ENCODE measurements around the gene TXNRD3. TPM values are rescaled to one million over a fixed set of nuclear protein-coding genes. Genes with fewer than 3 reads are reported as not detected.

The TXNRD3 gene
- total RNA-seq = 7.4 and 8.5 TPM in 2 replicates

DNA sequence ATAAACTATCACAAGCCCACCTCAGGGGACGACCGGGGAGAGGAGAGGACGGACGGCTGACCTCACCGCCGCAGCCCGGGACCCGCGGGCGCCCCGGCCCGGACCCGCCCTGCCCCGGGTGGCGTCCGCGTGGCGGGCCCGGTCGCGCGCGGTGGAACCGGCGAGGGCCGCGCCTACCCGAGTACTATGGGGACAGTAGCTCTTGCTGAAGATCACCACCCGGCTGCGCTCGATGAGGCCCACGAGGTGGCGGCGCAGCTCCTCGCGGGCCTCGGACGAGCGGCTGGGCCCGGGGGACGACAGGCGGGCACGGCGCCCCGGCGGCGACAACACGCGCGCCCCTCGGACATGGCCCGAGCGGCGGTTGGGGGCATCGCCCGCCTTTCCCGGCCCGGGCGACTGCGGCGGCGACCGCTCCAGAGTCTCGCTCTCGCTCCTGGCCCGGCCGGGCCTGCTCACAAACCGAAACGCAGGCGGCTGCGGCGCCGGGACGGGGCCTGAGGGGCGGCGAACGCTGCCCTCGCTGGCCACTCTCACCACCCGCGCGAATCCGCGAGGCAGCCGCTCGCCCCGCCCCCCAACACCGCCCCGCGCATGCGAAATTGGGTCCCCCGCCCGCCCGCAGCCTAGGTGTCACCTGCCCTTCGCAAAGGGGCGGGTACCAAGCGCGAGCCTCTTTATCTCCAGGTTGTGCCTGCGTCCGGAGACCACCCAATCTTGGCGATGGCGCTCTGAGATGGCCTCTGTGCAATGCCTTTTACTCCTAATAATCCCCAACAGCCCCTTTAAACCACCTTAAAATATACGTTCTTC lies at the start of gene TXNRD3:
TXNRD3 (minus strand) TSS at position 554 of the 813 bp plus-strand sequence.

GRCh38 chr3:126703512-126704493 lies 48.9 kb upstream of the TXNRD3 start, which contains the start of gene CHCHD6:
CHCHD6 (plus strand) TSS chr3:126704240; CDS start chr3:126704313, 73 bp downstream.

DNA sequence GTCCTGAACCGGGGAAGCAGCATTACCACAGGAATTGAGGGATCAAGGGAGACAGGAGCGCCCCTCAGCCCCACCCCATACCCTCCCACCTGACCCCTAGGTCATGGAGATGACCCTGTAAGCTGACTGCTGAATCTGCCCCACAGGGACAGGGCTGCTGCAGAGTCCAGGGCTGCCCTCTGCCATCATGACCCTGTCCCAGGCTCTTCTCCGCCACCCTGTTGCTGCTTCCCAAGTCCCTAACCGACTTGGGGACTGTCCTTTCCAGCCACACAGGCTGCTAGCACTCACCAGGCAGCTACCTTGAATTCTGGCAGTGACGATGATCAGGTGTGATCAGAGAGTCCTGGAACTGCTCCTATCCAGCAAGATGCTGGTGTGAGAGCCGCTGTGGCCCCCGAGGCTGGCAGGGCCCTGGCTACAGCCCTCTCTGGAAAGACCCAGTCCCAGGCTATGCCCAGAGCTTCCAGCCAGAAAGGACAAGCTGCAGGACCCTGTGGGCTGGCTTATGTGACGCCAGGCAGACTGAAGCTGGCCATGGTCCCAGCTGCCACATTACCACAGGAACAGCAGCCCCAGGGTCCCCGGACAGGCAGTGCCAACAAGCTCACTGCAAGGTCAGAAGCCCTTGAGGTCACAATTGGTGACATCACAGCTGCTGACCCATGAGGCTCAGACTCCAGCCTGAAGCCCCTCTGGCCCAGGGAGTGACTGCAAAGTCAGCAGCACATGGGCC lies 96.4 kb downstream of the TXNRD3 start, which contains the start of gene C3orf22:
C3orf22 (minus strand) TSS at position 597 of the 736 bp plus-strand sequence. CDS start 5,542 bp downstream, outside the sequence.

Small RNA genes within 50 kb of the gene (small RNA-seq; reads per million reads assigned to genes)
- gene RNA5SP138 = not detected

Other genes with a start within 250 kb of the TXNRD3 start
- 15.8 and 27.8 TPM in 2 replicates for gene ZXDC, start 179.2 kb downstream of the TXNRD3 start, total RNA-seq
- gene UROC1, start 137.4 kb downstream of the TXNRD3 start, total RNA-seq = not detected in 2 replicates
- not detected in 2 replicates for gene CHST13, start 131.0 kb downstream of the TXNRD3 start, total RNA-seq
- gene C3orf22, start 96.2 kb downstream of the TXNRD3 start, total RNA-seq = not detected in 2 replicates
- gene CHCHD6, start 49.1 kb upstream of the TXNRD3 start, total RNA-seq = 10.3 and 11.7 TPM in 2 replicates

All from subcutaneous preadipocyte (primary cell).